Neural crest cell (in vitro differentiated cells): Measurements from ENCODE around the gene NR5A1. TPM values are rescaled to one million over a fixed set of nuclear protein-coding genes. Genes with fewer than 3 reads are reported as not detected.

Experiments used
- DNase-seq: peaks from one replicate; pipeline ENCODE4 v3.0.0; 2021; ENCODE audit warnings: low read depth, mixed read lengths, low spot score
- H3K27ac Mint-ChIP-seq: one replicate; pipeline ENCODE4 v1.8.0; 2021; ENCODE audit warnings: mild to moderate bottlenecking, mixed read lengths; ENCODE audit not compliant: unreplicated experiment
- H3K27me3 Mint-ChIP-seq: 2 replicates; pipeline ENCODE4 v1.8.0; 2021; ENCODE audit warnings: low read depth, mild to moderate bottlenecking, mixed read lengths
- H3K36me3 Mint-ChIP-seq: 2 replicates; pipeline ENCODE4 v1.8.0; 2021; ENCODE audit warnings: low read depth, mild to moderate bottlenecking, mixed read lengths
- H3K4me1 Mint-ChIP-seq: 2 replicates; pipeline ENCODE4 v1.8.0; 2021; ENCODE audit warnings: mixed read lengths
- H3K4me3 Mint-ChIP-seq: one replicate; pipeline ENCODE4 v1.8.0; 2021; ENCODE audit warnings: mild to moderate bottlenecking, mixed read lengths
- H3K9me3 Mint-ChIP-seq: 2 replicates; pipeline ENCODE4 v1.8.0; 2021; ENCODE audit warnings: mixed read lengths
- CTCF ChIP-seq: fragments of 200-600 bp; sonication (generic); conservative IDR thresholded peaks from 2 replicates; pipeline ENCODE4 v1.5.0; 2021; ENCODE audit warnings: antibody characterized with exemption, mild to moderate bottlenecking
- total RNA-seq: library from RNA; stranded (reverse); gene quantifications from 2 replicates; pipeline ENCODE4 v1.2.1, GENCODE V29; 2021

NR5A1 gene
- total RNA-seq, 1 donor from 2014 or later, result 0.35 TPM

GRCh38 chr9:124501771-124502320 lies 5.4 kb downstream of the NR5A1 start:
- no peak for DNase-seq
- TF ChIP-seq CTCF, result no peak
- Mint-ChIP-seq H3K4me1 (peaks cover 6% of the 10 kb centered on the region), H3K4me3 (no peak overlapping the region), H3K9me3 (no peaks in the 10 kb centered on the region), H3K27ac (no peak overlapping the region), H3K36me3 (no peaks in the 10 kb centered on the region), H3K27me3 (peaks cover 78% of the 10 kb centered on the region)

GRCh38 chr9:124500796-124501611 lies 6.2 kb downstream of the NR5A1 start:
- Mint-ChIP-seq H3K27ac (no peak overlapping the region), H3K36me3 (no peaks in the 10 kb centered on the region), H3K4me3 (no peak overlapping the region), H3K9me3 (no peaks in the 10 kb centered on the region), H3K4me1 (peaks cover 8% of the 10 kb centered on the region), H3K27me3 (peaks cover 69% of the 10 kb centered on the region)
- no peak for DNase-seq
- TF ChIP-seq CTCF, result no peak

- no peak for TF ChIP-seq CTCF
- Mint-ChIP-seq H3K27me3 (peaks cover 62% of the 10 kb centered on the region), H3K27ac (no peak overlapping the region), H3K4me1 (peaks cover 11% of the 10 kb centered on the region), H3K4me3 (no peak overlapping the region), H3K9me3 (no peaks in the 10 kb centered on the region), H3K36me3 (no peaks in the 10 kb centered on the region)
- DNase-seq, result no peak
These were observed 7.0 kb downstream of the NR5A1 start for GRCh38 chr9:124500028-124500795.

GRCh38 chr9:124499216-124499615 lies 8.0 kb downstream of the NR5A1 start:
- H3K27ac Mint-ChIP-seq, result no peak overlapping the region
- H3K27me3 Mint-ChIP-seq, result peaks cover 60% of the 10 kb centered on the region
- H3K4me3 Mint-ChIP-seq, result no peak overlapping the region
- H3K9me3 Mint-ChIP-seq, result no peaks in the 10 kb centered on the region
- TF ChIP-seq CTCF, result no peak
- no peak for DNase-seq
- peaks cover 11% of the 10 kb centered on the region for H3K4me1 Mint-ChIP-seq
- no peaks in the 10 kb centered on the region for H3K36me3 Mint-ChIP-seq

GRCh38 chr9:124498499-124499146 lies 8.6 kb downstream of the NR5A1 start:
- Mint-ChIP-seq H3K36me3 (no peaks in the 10 kb centered on the region), H3K4me3 (no peak overlapping the region), H3K9me3 (no peaks in the 10 kb centered on the region), H3K27me3 (peaks cover 57% of the 10 kb centered on the region), H3K27ac (no peak overlapping the region), H3K4me1 (peaks cover 6% of the 10 kb centered on the region)
- TF ChIP-seq CTCF, result no peak
- DNase-seq, result no peak
